AG04449 (cell line): ENCODE results near the gene MYRIP.
"Not testable (repeated sequence)": the region's sequence is repeated elsewhere in the genome, so short reads cannot be mapped to it uniquely, and the experiment has no call there.

Source experiments
- CTCF ChIA-PET: fragments of 350-600 bp; formaldehyde crosslinking; extraction: SDS; loops from one replicate; lab custom pipeline; 2021; ENCODE audit warnings: antibody characterized with exemption; lab: Yijun Ruan, JAX
- POLR2A ChIA-PET: fragments of 400-600, 350-600 bp; formaldehyde crosslinking; extraction: SDS; loops from one replicate; lab custom pipeline; 2020; ENCODE audit warnings: antibody characterized with exemption, inconsistent platforms; lab: Yijun Ruan, JAX
- DNase-seq: peaks from one replicate; pipeline ENCODE4 v3.0.0-alpha.2; 2010; ENCODE audit warnings: low read depth, low spot score
- H3K4me3 ChIP-seq: 2 replicates; pipeline ENCODE4 v1.5.1; 2011; ENCODE audit warnings: low read depth, mild to moderate bottlenecking, control low read depth, low read length
- TF ChIP-seq, protein P1 (sequence below): IDR thresholded peaks from one replicate; pipeline ENCODE4 v1.5.1; 2011; ENCODE audit warnings: mild to moderate bottlenecking, moderate library complexity, low read length, control low read depth, inconsistent platforms; ENCODE audit not compliant: insufficient read depth; ENCODE audit errors: missing control alignments

Gene MYRIP

DNA sequence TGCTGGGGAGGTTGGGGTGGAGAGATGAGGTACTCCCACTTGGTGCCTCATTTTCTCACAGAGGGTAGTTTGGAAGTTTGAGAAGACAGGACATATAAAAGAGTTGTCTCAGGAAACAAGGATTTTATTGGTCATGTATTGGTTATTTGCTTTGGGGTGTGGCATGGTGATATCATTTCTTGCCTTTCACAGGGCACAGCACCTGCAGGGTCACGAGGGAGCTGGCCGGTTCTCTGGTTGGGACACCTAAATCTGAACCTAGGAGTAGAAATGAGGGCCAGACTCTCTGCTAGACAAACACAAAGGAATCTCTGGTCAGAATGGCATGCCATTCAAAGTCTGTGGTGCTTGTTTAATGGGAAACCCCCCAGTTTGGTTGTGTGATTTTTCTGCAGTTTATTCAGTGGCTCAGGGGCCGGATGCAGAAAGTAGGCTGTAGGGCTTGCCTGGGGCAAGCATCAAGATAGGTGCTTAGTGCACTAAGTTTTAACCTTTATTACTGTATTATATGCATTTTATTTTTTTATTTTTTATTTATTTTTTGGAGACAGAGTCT is 262.4 kb downstream of the MYRIP start:
- DNase-seq: no peak
- ChIA-PET POLR2A (no interaction called here), CTCF (interaction anchor here (0.9 kb wide), 1 partner anchor 8 kb away, joined by 3 read pairs; no protein-coding TSS in a partner anchor)
- no peak overlapping the region for H3K4me3 ChIP-seq
- TF ChIP-seq, protein P1, sequence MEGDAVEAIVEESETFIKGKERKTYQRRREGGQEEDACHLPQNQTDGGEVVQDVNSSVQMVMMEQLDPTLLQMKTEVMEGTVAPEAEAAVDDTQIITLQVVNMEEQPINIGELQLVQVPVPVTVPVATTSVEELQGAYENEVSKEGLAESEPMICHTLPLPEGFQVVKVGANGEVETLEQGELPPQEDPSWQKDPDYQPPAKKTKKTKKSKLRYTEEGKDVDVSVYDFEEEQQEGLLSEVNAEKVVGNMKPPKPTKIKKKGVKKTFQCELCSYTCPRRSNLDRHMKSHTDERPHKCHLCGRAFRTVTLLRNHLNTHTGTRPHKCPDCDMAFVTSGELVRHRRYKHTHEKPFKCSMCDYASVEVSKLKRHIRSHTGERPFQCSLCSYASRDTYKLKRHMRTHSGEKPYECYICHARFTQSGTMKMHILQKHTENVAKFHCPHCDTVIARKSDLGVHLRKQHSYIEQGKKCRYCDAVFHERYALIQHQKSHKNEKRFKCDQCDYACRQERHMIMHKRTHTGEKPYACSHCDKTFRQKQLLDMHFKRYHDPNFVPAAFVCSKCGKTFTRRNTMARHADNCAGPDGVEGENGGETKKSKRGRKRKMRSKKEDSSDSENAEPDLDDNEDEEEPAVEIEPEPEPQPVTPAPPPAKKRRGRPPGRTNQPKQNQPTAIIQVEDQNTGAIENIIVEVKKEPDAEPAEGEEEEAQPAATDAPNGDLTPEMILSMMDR: no peak

DNA sequence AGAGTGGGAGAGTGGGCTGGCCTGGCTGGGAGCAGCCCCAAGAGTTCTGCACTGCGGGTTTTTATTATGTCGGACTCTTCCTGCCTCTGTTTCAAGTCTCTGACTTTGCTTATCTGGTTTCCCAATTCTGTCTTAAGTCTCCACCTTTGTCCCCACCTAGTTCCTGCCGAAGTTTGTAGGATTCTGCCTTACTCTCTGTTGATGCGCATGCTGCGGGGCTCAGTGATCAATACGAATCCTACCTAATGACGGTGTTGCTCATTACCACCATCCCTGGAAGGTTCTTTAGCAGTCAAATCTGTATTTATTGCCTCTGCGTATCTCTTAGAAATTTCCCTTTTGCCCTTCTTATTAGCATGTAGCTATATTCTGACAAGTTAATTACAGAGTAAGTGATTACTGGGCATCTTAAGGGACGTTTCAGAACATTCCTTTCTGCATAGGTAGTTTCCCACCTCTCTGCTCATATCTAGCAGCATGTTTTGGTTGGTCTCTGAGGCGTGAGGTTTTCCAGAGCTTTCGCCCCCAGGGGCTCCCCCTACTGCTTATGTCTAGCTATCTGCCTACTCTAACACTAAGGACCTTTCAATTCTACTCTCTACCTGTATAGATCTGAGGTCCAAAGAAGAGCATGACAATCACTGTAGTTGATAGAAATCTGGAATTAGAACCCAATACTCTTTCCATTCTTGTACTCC is 264.1 kb downstream of the MYRIP start:
- DNase-seq: no peak
- H3K4me3 ChIP-seq: no peak overlapping the region
- TF ChIP-seq, protein P1: peak; percentile 2
- POLR2A ChIA-PET: no interaction called here
- CTCF ChIA-PET: interaction anchor here (0.8 to 1.3 kb wide), 3 partner anchors 9 to 36 kb away, joined by 3 read pairs; no protein-coding TSS in a partner anchor

DNA sequence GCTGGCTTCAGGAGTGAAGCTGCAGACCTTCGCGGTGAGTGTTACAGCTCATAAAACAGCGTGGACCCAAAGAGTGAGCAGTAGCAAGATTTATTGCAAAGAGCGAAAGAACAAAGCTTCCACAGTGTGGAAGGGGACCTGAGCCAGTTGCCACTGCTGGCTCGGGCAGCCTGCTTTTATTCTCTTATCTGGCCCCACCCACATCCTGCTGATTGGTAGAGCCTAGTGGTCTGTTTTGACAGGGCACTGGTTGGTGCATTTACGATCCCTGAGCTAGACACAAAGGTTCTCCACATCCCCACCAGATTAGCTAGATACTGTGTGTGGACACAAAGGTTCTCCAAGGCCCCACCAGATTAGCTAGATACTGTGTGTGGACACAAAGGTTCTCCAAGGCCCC is 267.7 kb downstream of the MYRIP start:
- H3K4me3 ChIP-seq, POLR2A ChIA-PET, DNase-seq: not testable (repeated sequence)
- CTCF ChIA-PET: interaction anchor here (0.8 to 1.5 kb wide), 2 partner anchors 11 to 34 kb away, joined by 3 to 4 read pairs; no protein-coding TSS in a partner anchor

DNA sequence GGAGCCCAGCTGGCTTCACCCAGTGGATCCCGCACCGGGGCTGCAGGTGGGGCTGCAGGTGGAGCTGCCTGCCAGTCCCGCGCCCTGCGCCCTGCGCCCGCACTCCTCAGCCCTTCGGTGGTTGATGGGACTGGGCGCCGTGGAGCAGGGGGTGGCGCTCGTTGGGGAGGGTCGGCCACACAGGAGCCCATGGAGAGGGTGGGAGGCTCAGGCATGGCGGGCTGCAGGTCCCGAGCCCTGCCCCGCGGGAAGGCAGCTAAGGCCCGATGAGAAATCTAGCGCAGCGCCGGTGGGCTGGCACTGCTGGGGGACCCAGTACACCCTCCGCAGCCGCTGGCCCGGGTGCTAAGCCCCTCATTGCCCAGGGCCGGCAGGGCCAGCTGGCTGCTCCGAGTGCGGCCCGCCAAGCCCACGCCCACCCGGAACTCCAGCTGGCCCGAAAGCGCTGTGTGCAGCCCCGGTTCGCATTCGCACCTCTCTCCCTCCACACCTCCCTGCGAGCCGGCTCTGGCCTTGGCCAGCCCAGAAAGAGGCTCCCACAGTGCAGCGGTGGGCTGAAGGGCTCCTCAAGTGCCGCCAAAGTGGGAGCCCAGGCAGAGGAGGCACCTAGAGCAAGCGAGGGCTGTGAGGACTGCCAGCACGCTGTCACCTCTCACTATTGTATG is 268.6 kb downstream of the MYRIP start:
- POLR2A ChIA-PET, DNase-seq, H3K4me3 ChIP-seq, CTCF ChIA-PET: not testable (repeated sequence)

DNA sequence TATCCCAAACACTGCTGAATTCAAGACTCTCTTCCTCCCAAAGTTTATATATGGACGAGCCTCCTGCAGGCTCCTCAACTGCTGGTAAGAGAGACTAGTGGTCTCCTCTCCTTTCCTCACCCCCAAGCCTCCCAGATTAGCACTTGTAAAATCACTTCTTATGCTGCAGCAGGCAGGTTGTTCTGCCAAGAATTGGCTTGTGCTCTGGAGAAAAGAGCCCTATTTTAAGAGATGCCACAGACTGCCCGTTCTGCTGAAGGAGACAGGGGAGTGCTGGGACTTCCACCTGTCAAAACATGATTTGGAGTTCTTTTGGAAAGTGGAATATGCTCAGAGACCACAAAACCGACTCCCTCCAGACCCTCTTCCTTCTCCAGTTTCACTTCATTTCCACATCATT is 269.2 kb downstream of the MYRIP start:
- TF ChIP-seq, protein P1: no peak
- DNase-seq: no peak
- ChIA-PET CTCF (interaction anchor here (2.2 kb wide), 1 partner anchor 23 kb away, joined by 11 read pairs; no protein-coding TSS in a partner anchor), POLR2A (interaction anchor here (1.1 kb wide), 1 partner anchor 24 kb away, joined by 3 read pairs; no protein-coding TSS in a partner anchor)
- no peak overlapping the region for H3K4me3 ChIP-seq

DNA sequence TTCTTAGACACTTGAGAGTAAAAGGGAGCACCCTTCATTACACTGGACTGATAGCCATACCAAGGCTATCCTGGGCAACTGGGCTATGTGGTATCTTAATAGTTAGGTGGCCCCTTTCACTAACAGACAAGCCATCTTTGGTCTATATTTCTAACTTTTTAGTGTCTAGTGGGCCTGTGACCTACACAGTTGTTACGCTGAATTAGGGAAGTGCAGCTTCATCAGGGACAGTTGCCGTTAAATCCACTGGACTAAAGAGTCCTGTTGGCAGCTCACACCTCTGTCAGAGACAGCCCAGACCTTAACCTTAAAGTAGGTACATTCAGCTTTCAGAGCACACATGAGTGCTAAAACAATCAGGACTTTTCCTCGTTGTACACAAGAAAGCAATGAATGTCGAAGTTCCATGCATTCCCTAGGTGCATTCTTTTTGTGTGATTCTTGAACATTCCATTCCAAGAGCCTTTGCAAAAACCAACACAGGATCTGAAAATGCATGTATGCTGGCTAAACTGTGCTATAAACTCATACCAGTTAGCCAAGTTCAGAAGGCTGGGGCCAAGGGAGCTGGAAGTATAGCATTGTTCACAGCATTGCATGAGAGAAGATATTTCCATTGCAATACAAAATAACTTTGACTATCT is 269.9 kb downstream of the MYRIP start:
- ChIA-PET POLR2A (interaction anchor here (0.6 to 1.1 kb wide), 3 partner anchors 24 to 41 kb away, joined by 3 to 4 read pairs (median 3); no protein-coding TSS in a partner anchor), CTCF (interaction anchor here (0.8 to 2.2 kb wide), 2 partner anchors 9 to 24 kb away, joined by 3 to 11 read pairs; no protein-coding TSS in a partner anchor)
- DNase-seq: peak; percentile 91
- no peak overlapping the region for H3K4me3 ChIP-seq
- TF ChIP-seq, protein P1: no peak

DNA sequence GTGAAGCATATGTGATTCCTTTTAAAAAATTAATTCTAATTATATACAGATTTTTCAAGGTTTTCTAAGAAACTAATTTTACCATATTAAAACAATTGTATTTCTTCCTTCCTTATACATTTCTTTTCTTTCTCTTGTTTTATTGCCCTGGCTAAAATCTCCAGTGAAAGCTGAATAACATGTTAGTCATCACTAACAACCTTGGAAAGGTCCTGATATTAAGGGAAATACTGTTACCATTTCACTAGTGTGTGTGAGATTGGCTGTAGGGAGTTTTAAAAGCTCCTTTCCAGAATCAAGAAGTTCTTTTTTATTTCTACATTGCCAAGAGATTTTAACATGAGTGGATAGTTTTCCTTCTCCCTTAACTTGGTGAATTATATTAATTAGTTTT is 270.4 kb downstream of the MYRIP start:
- ChIA-PET POLR2A (interaction anchor here (0.6 to 1.1 kb wide), 3 partner anchors 25 to 41 kb away, joined by 3 to 4 read pairs (median 3); no protein-coding TSS in a partner anchor), CTCF (interaction anchor here (0.8 to 2.2 kb wide), 2 partner anchors 8 to 24 kb away, joined by 3 to 11 read pairs; no protein-coding TSS in a partner anchor)

More for the DNA sequence above, 270.4 kb downstream of the MYRIP start:
- TF ChIP-seq, protein P1: no peak
- DNase-seq: no peak
- no peak overlapping the region for H3K4me3 ChIP-seq
